ENCODE measurements around the gene RBPMS2.

DNA sequence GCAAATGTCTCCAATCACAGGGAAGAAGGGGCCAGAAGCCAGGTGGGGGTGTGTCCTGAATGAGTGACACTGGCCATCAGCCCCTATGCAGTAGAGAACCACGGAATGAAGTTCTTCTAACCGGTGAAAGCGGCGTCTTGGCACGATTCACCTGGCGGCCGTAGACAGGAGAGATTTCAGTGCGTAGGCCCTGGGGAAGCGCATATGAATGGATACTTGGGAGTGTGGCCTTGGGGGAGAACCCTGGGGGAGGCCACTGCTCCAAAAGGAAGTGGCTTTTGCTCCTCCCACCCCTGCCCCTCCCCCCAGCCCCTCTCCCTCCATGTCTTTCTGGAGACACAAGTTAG, 43.6 kb downstream of the RBPMS2 start:
- TF ChIP-seq, protein P1, sequence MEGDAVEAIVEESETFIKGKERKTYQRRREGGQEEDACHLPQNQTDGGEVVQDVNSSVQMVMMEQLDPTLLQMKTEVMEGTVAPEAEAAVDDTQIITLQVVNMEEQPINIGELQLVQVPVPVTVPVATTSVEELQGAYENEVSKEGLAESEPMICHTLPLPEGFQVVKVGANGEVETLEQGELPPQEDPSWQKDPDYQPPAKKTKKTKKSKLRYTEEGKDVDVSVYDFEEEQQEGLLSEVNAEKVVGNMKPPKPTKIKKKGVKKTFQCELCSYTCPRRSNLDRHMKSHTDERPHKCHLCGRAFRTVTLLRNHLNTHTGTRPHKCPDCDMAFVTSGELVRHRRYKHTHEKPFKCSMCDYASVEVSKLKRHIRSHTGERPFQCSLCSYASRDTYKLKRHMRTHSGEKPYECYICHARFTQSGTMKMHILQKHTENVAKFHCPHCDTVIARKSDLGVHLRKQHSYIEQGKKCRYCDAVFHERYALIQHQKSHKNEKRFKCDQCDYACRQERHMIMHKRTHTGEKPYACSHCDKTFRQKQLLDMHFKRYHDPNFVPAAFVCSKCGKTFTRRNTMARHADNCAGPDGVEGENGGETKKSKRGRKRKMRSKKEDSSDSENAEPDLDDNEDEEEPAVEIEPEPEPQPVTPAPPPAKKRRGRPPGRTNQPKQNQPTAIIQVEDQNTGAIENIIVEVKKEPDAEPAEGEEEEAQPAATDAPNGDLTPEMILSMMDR (IDR thresholded peaks at IDR 0.05; ENCODE audit: poor library complexity, severe bottlenecking), result no peak
- TF ChIP-seq POLR2AphosphoS5 (IDR thresholded peaks at IDR 0.05), result no peak
